Ishikawa (cell line): ENCODE results near the gene PTGS1.

Experiments used
- CEBPB ChIP-seq: IDR thresholded peaks from 2 replicates; pipeline ENCODE4 v1.6.1; 2012
- CREB1 ChIP-seq: IDR thresholded peaks from 2 replicates; pipeline ENCODE4 v1.6.1; 2012; ENCODE audit warnings: low read depth
- EGR1 ChIP-seq: IDR thresholded peaks from 2 replicates; pipeline ENCODE4 v1.6.1; 2012
- EP300 ChIP-seq: IDR thresholded peaks from 2 replicates; pipeline ENCODE4 v1.6.1; 2012; ENCODE audit warnings: borderline replicate concordance
- FOXM1 ChIP-seq: IDR thresholded peaks from 2 replicates; pipeline ENCODE4 v1.6.1; 2012; ENCODE audit warnings: low read depth, borderline replicate concordance
- NFIC ChIP-seq: IDR thresholded peaks from 2 replicates; pipeline ENCODE4 v1.6.1; 2012
- RAD21 ChIP-seq: IDR thresholded peaks from 2 replicates; pipeline ENCODE4 v1.6.1; 2012; ENCODE audit warnings: low read depth
- REST ChIP-seq: IDR thresholded peaks from 2 replicates; pipeline ENCODE4 v1.6.1; 2012; ENCODE audit warnings: low read depth, mild to moderate bottlenecking
- TAF1 ChIP-seq: IDR thresholded peaks from 2 replicates; pipeline ENCODE4 v1.6.1; 2012; ENCODE audit warnings: low read depth, mild to moderate bottlenecking
- TCF12 ChIP-seq: IDR thresholded peaks from 2 replicates; pipeline ENCODE4 v1.6.1; 2012; ENCODE audit warnings: low read depth
- TEAD4 ChIP-seq: IDR thresholded peaks from 2 replicates; pipeline ENCODE4 v1.6.1; 2012
- USF1 ChIP-seq: IDR thresholded peaks from 2 replicates; pipeline ENCODE4 v1.6.1; 2012
- YY1 ChIP-seq: IDR thresholded peaks from 2 replicates; pipeline ENCODE4 v1.6.1; 2012; ENCODE audit warnings: low read depth
- ZBTB7A ChIP-seq: IDR thresholded peaks from 2 replicates; pipeline ENCODE4 v1.6.1; 2012; ENCODE audit warnings: low read depth
- TF ChIP-seq, protein P1 (sequence below): IDR thresholded peaks from 2 replicates; pipeline ENCODE4 v1.6.1; 2012

PTGS1 gene

DNA sequence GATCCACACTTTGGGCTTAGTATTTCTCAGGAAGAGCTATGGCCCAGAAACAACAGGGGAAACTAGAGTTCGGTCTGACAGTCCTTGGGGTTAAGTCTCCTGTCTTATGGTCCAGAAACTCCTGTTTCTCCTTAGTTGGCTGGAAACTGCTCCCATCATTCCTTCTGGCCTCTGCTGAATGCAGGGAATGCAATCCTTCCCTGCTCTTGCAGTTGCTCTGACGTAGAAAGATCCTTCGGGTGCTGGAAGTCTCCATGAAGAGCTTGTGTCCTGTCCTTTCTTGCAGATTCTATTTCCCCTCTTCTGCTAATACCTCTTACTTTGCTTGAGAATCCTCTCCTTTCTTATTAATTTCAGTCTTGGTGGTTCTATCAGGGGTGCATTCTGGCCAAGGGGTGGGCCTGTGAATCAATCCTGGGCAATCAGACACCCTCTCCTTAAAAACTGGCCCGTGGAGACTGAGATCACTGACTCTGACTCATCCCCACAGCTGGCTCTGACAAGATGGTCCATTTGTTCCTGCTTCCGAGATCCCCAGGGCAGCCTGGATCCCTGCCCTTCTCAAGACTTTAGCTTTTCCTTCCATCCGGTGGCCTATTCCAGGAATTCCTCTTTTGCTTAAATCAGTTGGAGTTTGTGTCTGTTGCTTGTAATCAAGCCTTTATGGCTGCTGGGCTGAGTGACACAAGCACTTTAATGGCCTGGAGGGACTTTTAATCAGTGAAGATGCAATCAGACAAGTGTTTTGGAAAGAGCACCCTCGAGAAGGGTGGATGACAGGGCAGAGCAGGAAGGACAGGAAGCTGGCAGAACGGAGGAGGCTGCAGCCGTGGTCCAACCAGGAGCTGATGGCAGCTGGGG is 23.7 kb downstream of the PTGS1 start:
- TF ChIP-seq RAD21 (no peak), EP300 (no peak), NFIC (no peak), TEAD4 (no peak), CREB1 (no peak), REST (no peak), EGR1 (no peak), CEBPB (no peak), FOXM1 (no peak), ZBTB7A (no peak)
- TF ChIP-seq, protein P1, sequence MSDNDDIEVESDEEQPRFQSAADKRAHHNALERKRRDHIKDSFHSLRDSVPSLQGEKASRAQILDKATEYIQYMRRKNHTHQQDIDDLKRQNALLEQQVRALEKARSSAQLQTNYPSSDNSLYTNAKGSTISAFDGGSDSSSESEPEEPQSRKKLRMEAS: no peak

GRCh38 chr9:122396614-122397148 is 25.9 kb downstream of the PTGS1 start:
- TF ChIP-seq TAF1 (no peak), NFIC (no peak), TCF12 (no peak), CREB1 (no peak), RAD21 (no peak), ZBTB7A (no peak), YY1 (no peak), FOXM1 (no peak), TEAD4 (no peak), REST (no peak), EP300 (no peak), CEBPB (no peak), EGR1 (no peak), USF1 (no peak)
- TF ChIP-seq, protein P1: no peak

- TF ChIP-seq FOXM1: no peak
- no peak for TF ChIP-seq REST
- TF ChIP-seq YY1: no peak
- TF ChIP-seq NFIC: no peak
- no peak for TF ChIP-seq EGR1
- TF ChIP-seq RAD21: no peak
- TF ChIP-seq, protein P1: no peak
- TF ChIP-seq TCF12: no peak
- no peak for TF ChIP-seq USF1
- TF ChIP-seq CEBPB: no peak
- TF ChIP-seq TAF1: no peak
- TF ChIP-seq EP300: no peak
- no peak for TF ChIP-seq ZBTB7A
- no peak for TF ChIP-seq TEAD4
- no peak for TF ChIP-seq CREB1
These were observed 26.9 kb downstream of the PTGS1 start for GRCh38 chr9:122397749-122398148.

GRCh38 chr9:122398371-122398924 is 27.6 kb downstream of the PTGS1 start:
- no peak for TF ChIP-seq REST
- no peak for TF ChIP-seq EGR1
- TF ChIP-seq NFIC: no peak
- no peak for TF ChIP-seq TCF12
- no peak for TF ChIP-seq ZBTB7A
- no peak for TF ChIP-seq TEAD4
- TF ChIP-seq EP300: no peak
- TF ChIP-seq FOXM1: no peak
- TF ChIP-seq YY1: no peak
- TF ChIP-seq USF1: no peak
- no peak for TF ChIP-seq CREB1
- no peak for TF ChIP-seq CEBPB
